HG02981 (cell line): ENCODE results near the gene CBFA2T3.
"Not testable (repeated sequence)": the region's sequence is repeated elsewhere in the genome, so short reads cannot be mapped to it uniquely, and the experiment has no call there.

Source experiments
- ATAC-seq: cut with Tn5 transposase; IDR thresholded peaks from one replicate; pipeline ENCODE4 v1.9.1; 2021; ENCODE audit warnings: mild to moderate bottlenecking, moderate library complexity; ENCODE audit not compliant: unreplicated experiment

CBFA2T3 gene

GRCh38 chr16:89013111-89013510, 36.1 kb upstream of the CBFA2T3 start:
- ATAC-seq: no peak

- ATAC-seq: no peak
Observed at GRCh38 chr16:89012622-89012995, 35.6 kb upstream of the CBFA2T3 start.

GRCh38 chr16:89011909-89012621, 35.1 kb upstream of the CBFA2T3 start:
- no peak for ATAC-seq

GRCh38 chr16:89010210-89010925, 33.4 kb upstream of the CBFA2T3 start:
- ATAC-seq: no peak

- no peak for ATAC-seq
Observed at GRCh38 chr16:89009343-89010209, 32.6 kb upstream of the CBFA2T3 start.

GRCh38 chr16:89008796-89009195, 31.8 kb upstream of the CBFA2T3 start:
- not testable (repeated sequence) for ATAC-seq

- ATAC-seq: no peak
Observed at GRCh38 chr16:89007371-89008249, 30.6 kb upstream of the CBFA2T3 start.

- no peak for ATAC-seq
Observed at GRCh38 chr16:89006036-89006752, 29.2 kb upstream of the CBFA2T3 start.

- no peak for ATAC-seq
Observed at GRCh38 chr16:89005201-89006035, 28.4 kb upstream of the CBFA2T3 start.

GRCh38 chr16:89004209-89004831, 27.3 kb upstream of the CBFA2T3 start:
- ATAC-seq: no peak

GRCh38 chr16:89003831-89004208, 26.8 kb upstream of the CBFA2T3 start:
- no peak for ATAC-seq

- no peak for ATAC-seq
Observed at GRCh38 chr16:89002851-89003830, 26.1 kb upstream of the CBFA2T3 start.

GRCh38 chr16:89002081-89002480, 25.1 kb upstream of the CBFA2T3 start:
- ATAC-seq: not testable (repeated sequence)

- ATAC-seq: no peak
Observed at GRCh38 chr16:89001117-89002027, 24.4 kb upstream of the CBFA2T3 start.

GRCh38 chr16:89000207-89000959, 23.4 kb upstream of the CBFA2T3 start:
- ATAC-seq: no peak
